Ovary (tissue), 3 donors: ENCODE measurements around the gene SERPINB8.

Source experiments
- POLR2A ChIP-seq: fragments of 450-650 bp; IDR thresholded peaks from one replicate; pipeline ENCODE4 v1.6.1; 2017; ENCODE audit warnings: antibody characterized with exemption, mild to moderate bottlenecking, moderate library complexity
- TF ChIP-seq, protein P1 (sequence below), 3 donors: fragments of 450-650 bp in 2 of 3; fragments of 200-600 bp in 1 of 3; IDR thresholded peaks; one replicate each; pipeline versions ENCODE4 v1.5.1 to v1.8.0; 2016 to 2022; ENCODE audit warnings: antibody characterized with exemption in 3 of 3, mild to moderate bottlenecking in 1 of 3
- donor health status: DM: no; HTN: no; CAD: no.

DNA sequence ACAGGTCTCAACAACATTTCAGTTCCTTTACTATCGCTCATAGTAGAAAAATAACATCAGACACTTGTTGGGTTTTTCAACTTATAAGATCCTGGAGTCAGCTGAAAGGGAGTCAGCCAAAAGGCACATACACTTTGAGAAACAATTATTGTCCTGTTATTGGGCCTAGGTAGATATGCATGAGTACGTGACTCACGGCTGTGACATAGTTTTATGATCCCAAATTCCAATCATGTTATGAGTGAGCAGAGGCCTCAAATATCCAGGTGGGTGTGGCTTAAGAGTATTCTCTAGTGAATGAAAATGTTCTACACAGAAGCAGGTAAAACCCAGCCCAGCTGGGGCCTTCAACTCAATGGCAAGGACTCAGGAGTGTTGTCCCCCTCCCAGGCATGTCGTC is 27.2 kb downstream of the SERPINB8 start:
- TF ChIP-seq, protein P1, sequence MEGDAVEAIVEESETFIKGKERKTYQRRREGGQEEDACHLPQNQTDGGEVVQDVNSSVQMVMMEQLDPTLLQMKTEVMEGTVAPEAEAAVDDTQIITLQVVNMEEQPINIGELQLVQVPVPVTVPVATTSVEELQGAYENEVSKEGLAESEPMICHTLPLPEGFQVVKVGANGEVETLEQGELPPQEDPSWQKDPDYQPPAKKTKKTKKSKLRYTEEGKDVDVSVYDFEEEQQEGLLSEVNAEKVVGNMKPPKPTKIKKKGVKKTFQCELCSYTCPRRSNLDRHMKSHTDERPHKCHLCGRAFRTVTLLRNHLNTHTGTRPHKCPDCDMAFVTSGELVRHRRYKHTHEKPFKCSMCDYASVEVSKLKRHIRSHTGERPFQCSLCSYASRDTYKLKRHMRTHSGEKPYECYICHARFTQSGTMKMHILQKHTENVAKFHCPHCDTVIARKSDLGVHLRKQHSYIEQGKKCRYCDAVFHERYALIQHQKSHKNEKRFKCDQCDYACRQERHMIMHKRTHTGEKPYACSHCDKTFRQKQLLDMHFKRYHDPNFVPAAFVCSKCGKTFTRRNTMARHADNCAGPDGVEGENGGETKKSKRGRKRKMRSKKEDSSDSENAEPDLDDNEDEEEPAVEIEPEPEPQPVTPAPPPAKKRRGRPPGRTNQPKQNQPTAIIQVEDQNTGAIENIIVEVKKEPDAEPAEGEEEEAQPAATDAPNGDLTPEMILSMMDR (IDR thresholded peaks at IDR 0.05): no peak
- TF ChIP-seq POLR2A: no peak
